GM23338 (cell line): Measurements from ENCODE around the gene NOC2L. TPM values are rescaled to one million over a fixed set of nuclear protein-coding genes. Genes with fewer than 3 reads are reported as not detected.

Source experiments
- ATAC-seq: fragments of 200-7000 bp; cut with Tn5 transposase; 3 replicates; pipeline ENCODE4 v1.9.1; 2020
- DNase-seq: peaks from one replicate; pipeline ENCODE4 v3.0.0-alpha.2; 2015; ENCODE audit warnings: low spot score
- H2AFZ ChIP-seq: fragments of 200-600 bp; sonication (generic); 2 replicates; pipeline ENCODE4 v1.8.0; 2016; ENCODE audit warnings: antibody characterized with exemption, mild to moderate bottlenecking, moderate library complexity
- H3F3A ChIP-seq: fragments of 200-600 bp; sonication (generic); replicated peaks from 2 replicates; pipeline ENCODE4 v1.8.0; 2017; ENCODE audit warnings: antibody characterized with exemption, mixed run types, low read depth
- H3K27ac ChIP-seq: fragments of 200-600 bp; sonication (generic); 2 replicates; pipeline ENCODE4 v1.6.1; 2016; ENCODE audit warnings: low read depth
- H3K27me3 ChIP-seq: fragments of 200-600 bp; sonication (generic); 2 replicates; pipeline ENCODE4 v1.8.0; 2016; ENCODE audit warnings: mild to moderate bottlenecking, mixed run types, moderate library complexity; ENCODE audit not compliant: insufficient read depth
- H3K36me3 ChIP-seq: fragments of 200-600 bp; sonication (generic); 2 replicates; pipeline ENCODE4 v1.8.0; 2016; ENCODE audit warnings: mild to moderate bottlenecking; ENCODE audit not compliant: insufficient read depth
- H3K4me1 ChIP-seq: fragments of 200-600 bp; sonication (generic); 2 replicates; pipeline ENCODE4 v1.8.0; 2016; ENCODE audit warnings: mild to moderate bottlenecking, moderate library complexity; ENCODE audit not compliant: insufficient read depth
- H3K4me2 ChIP-seq: fragments of 200-600 bp; sonication (generic); 2 replicates; pipeline ENCODE4 v1.7.1; 2017; ENCODE audit warnings: mixed run types
- H3K4me3 ChIP-seq: fragments of 200-600 bp; sonication (generic); 2 replicates; pipeline ENCODE4 v1.6.1; 2016; ENCODE audit warnings: mixed run types
- H3K79me2 ChIP-seq: fragments of 200-600 bp; sonication (generic); replicated peaks from 2 replicates; pipeline ENCODE4 v1.8.0; 2017; ENCODE audit warnings: mild to moderate bottlenecking; ENCODE audit not compliant: insufficient read depth
- H3K9me2 ChIP-seq: fragments of 200-600 bp; sonication (generic); 2 replicates; pipeline ENCODE4 v1.8.0; 2017; ENCODE audit not compliant: insufficient read depth
- H4K20me1 ChIP-seq: fragments of 200-600 bp; sonication (generic); replicated peaks from 2 replicates; pipeline ENCODE4 v1.8.0; 2017; ENCODE audit warnings: mild to moderate bottlenecking; ENCODE audit not compliant: insufficient read depth
- H3K27ac Mint-ChIP-seq: 2 replicates; pipeline ENCODE4 v1.8.0; 2020; ENCODE audit warnings: inconsistent platforms, mild to moderate bottlenecking, moderate library complexity, mixed read lengths
- H3K27me3 Mint-ChIP-seq: 3 replicates; pipeline ENCODE4 v1.8.0; 2022; ENCODE audit warnings: low read depth, mild to moderate bottlenecking, moderate library complexity, mixed read lengths, inconsistent platforms; ENCODE audit not compliant: insufficient read depth, poor library complexity
- H3K36me3 Mint-ChIP-seq: 3 replicates; pipeline ENCODE4 v1.8.0; 2021; ENCODE audit warnings: low read depth, mild to moderate bottlenecking, inconsistent platforms, moderate library complexity, mixed read lengths
- H3K4me1 Mint-ChIP-seq: 3 replicates; pipeline ENCODE4 v1.8.0; 2020; ENCODE audit warnings: mild to moderate bottlenecking, inconsistent platforms, mixed read lengths
- H3K4me3 Mint-ChIP-seq: 3 replicates; pipeline ENCODE4 v1.8.0; 2021; ENCODE audit warnings: moderate library complexity, mild to moderate bottlenecking, inconsistent platforms, mixed read lengths
- H3K9me3 Mint-ChIP-seq: 3 replicates; pipeline ENCODE4 v1.8.0; 2020; ENCODE audit warnings: moderate library complexity, mild to moderate bottlenecking, inconsistent platforms, mixed read lengths
- CREB1 ChIP-seq: fragments of 250-450 bp; sonication (Bioruptor Pico); IDR thresholded peaks from 2 replicates; pipeline ENCODE4 v1.5.0; 2020; ENCODE audit warnings: low read depth, mild to moderate bottlenecking, moderate library complexity
- CTCF ChIP-seq, 2 experiments: fragments of 200-600 bp in 1 of 2; sonication (generic) in 1 of 2; conservative IDR thresholded peaks; 2 replicates each; pipeline versions ENCODE4 v1.5.1 to v1.6.1; 2016 to 2017; ENCODE audit warnings: antibody characterized with exemption in 2 of 2, low read depth in 2 of 2, mild to moderate bottlenecking in 2 of 2, moderate library complexity in 1 of 2
- ETS1 ChIP-seq: IDR thresholded peaks from 2 replicates; pipeline ENCODE4 v1.6.1; 2016; ENCODE audit warnings: antibody characterized with exemption
- EZH2 ChIP-seq: fragments of 200-600 bp; sonication (generic); IDR thresholded peaks from one replicate; pipeline ENCODE4 v1.8.0; 2017; ENCODE audit warnings: antibody characterized with exemption, mild to moderate bottlenecking, low read depth; ENCODE audit not compliant: unreplicated experiment
- EZH2phosphoT487 ChIP-seq: fragments of 200-600 bp; sonication (generic); IDR thresholded peaks from one replicate; pipeline ENCODE4 v1.8.1; 2018; ENCODE audit warnings: antibody characterized with exemption; ENCODE audit not compliant: unreplicated experiment
- JUNB ChIP-seq: IDR thresholded peaks from one replicate; pipeline ENCODE4 v1.6.1; 2016; ENCODE audit warnings: antibody characterized with exemption; ENCODE audit not compliant: unreplicated experiment
- NANOG ChIP-seq: IDR thresholded peaks from 2 replicates; pipeline ENCODE4 v1.6.1; 2016; ENCODE audit warnings: antibody characterized with exemption, borderline replicate concordance
- POLR2AphosphoS5 ChIP-seq: IDR thresholded peaks from 2 replicates; pipeline ENCODE4 v1.6.1; 2016; ENCODE audit warnings: antibody characterized with exemption, low read depth
- REST ChIP-seq: IDR thresholded peaks from one replicate; pipeline ENCODE4 v1.6.1; 2018; ENCODE audit warnings: antibody characterized with exemption; ENCODE audit not compliant: unreplicated experiment
- STAT1 ChIP-seq: IDR thresholded peaks from one replicate; pipeline ENCODE4 v1.6.1; 2016; ENCODE audit warnings: antibody characterized with exemption; ENCODE audit not compliant: unreplicated experiment
- ZNF114 ChIP-seq: fragments of 250-450 bp; sonication (Bioruptor Pico); IDR thresholded peaks from 2 replicates; pipeline ENCODE4 v1.5.0; 2020; ENCODE audit warnings: mild to moderate bottlenecking, moderate library complexity
- ZNF331 ChIP-seq: fragments of 250-450 bp; sonication (Bioruptor Pico); IDR thresholded peaks from 2 replicates; pipeline ENCODE4 v1.5.0; 2020; ENCODE audit warnings: low read depth, mild to moderate bottlenecking, moderate library complexity
- polyA plus RNA-seq: library from polyadenylated mRNA; unstranded; fragments of >200 nt; fragmentation: Nextera tagmentation; extraction: Ambion mirVana; gene quantifications from 2 replicates; pipeline ENCODE4 v1.2.1, GENCODE V29; 2016
- total RNA-seq: library from RNA; depleted of rRNA; stranded (reverse); fragments of >200 nt; shearing (Covaris generic); gene quantifications from 2 replicates; pipeline ENCODE4 v1.2.3, GENCODE V29; 2014

The NOC2L gene
- total and polyA plus RNA-seq, 2 experiments from 2014 or later: 79.3 to 125 TPM

GRCh38 chr1:1006305-1007159 lies 47.5 kb upstream of the NOC2L start:
- Mint-ChIP-seq H3K36me3 (no peaks in the 10 kb centered on the region), H3K4me3 (no peak overlapping the region), H3K27me3 (peaks cover 48% of the 10 kb centered on the region), H3K4me1 (peaks cover 16% of the 10 kb centered on the region), H3K9me3 (peaks cover 1% of the 10 kb centered on the region; the same call in 1 of the 3 replicates), H3K27ac (no peak overlapping the region)
- no peak overlapping the region for H3K4me3 ChIP-seq
- H3K4me1 ChIP-seq: peaks cover 8% of the 10 kb centered on the region; the same call in 1 of the 2 replicates
- H4K20me1 ChIP-seq: no peaks in the 10 kb centered on the region; the same call in 1 of the 2 replicates
- H3K9me2 ChIP-seq: no peaks in the 10 kb centered on the region
- H3K79me2 ChIP-seq: no peaks in the 10 kb centered on the region
- peaks cover 65% of the 10 kb centered on the region for H3K27me3 ChIP-seq
- no peak overlapping the region for H2AFZ ChIP-seq
- H3F3A ChIP-seq: no peaks in the 10 kb centered on the region
- H3K27ac ChIP-seq: no peak overlapping the region
- H3K4me2 ChIP-seq: no peak overlapping the region
- H3K36me3 ChIP-seq: no peaks in the 10 kb centered on the region
- no peak for TF ChIP-seq EZH2
- TF ChIP-seq ETS1: no peak
- TF ChIP-seq CREB1 (CRISPR knock-in tag): no peak
- ATAC-seq: peak; percentile 18
- no peak for DNase-seq

GRCh38 chr1:1005774-1006304 lies 46.8 kb upstream of the NOC2L start:
- no peak overlapping the region for H3K27ac Mint-ChIP-seq
- no peak for TF ChIP-seq ZNF331 (CRISPR knock-in tag)
- no peak for TF ChIP-seq CTCF (conservative IDR thresholded peaks at IDR 0.05; ENCODE audit: low read depth in 2 of 2)
- TF ChIP-seq EZH2phosphoT487: no peak
- no peak for TF ChIP-seq POLR2AphosphoS5
- TF ChIP-seq REST: no peak
- TF ChIP-seq ZNF114 (CRISPR knock-in tag): no peak
- no peak for TF ChIP-seq CREB1 (CRISPR knock-in tag)
- TF ChIP-seq EZH2: no peak
- TF ChIP-seq NANOG: no peak
- no peak for TF ChIP-seq JUNB
- no peak for TF ChIP-seq STAT1
- no peak for TF ChIP-seq ETS1

More at GRCh38 chr1:1005774-1006304, 46.8 kb upstream of the NOC2L start:
- H3K4me3 ChIP-seq: no peak overlapping the region
- no peaks in the 10 kb centered on the region for H3K36me3 ChIP-seq
- H3F3A ChIP-seq: peaks cover 3% of the 10 kb centered on the region; the same call in 1 of the 2 replicates
- no peak overlapping the region for H3K27ac ChIP-seq
- peaks cover under 1% of the 10 kb centered on the region; the same call in 1 of the 3 replicates for H3K9me3 Mint-ChIP-seq
- H3K4me1 Mint-ChIP-seq: peaks cover 17% of the 10 kb centered on the region
- H3K4me3 Mint-ChIP-seq: no peak overlapping the region
- DNase-seq (no peak), ATAC-seq (no peak)
- no peaks in the 10 kb centered on the region for H3K79me2 ChIP-seq
- no peaks in the 10 kb centered on the region for H3K9me2 ChIP-seq
- H3K4me2 ChIP-seq: no peak overlapping the region
- H3K4me1 ChIP-seq: peaks cover 8% of the 10 kb centered on the region; the same call in 1 of the 2 replicates
- peaks cover 51% of the 10 kb centered on the region for H3K27me3 Mint-ChIP-seq
- H3K27me3 ChIP-seq: peaks cover 65% of the 10 kb centered on the region
- no peak overlapping the region for H2AFZ ChIP-seq
- no peaks in the 10 kb centered on the region; the same call in 1 of the 2 replicates for H4K20me1 ChIP-seq
- no peaks in the 10 kb centered on the region for H3K36me3 Mint-ChIP-seq
